Femur (tissue), 1 donor: ENCODE data around the gene SUSD3.

Source experiments
- DNase-seq: peaks from one replicate; pipeline ENCODE4 v3.0.0-alpha.2; 2017

Gene SUSD3

DNA sequence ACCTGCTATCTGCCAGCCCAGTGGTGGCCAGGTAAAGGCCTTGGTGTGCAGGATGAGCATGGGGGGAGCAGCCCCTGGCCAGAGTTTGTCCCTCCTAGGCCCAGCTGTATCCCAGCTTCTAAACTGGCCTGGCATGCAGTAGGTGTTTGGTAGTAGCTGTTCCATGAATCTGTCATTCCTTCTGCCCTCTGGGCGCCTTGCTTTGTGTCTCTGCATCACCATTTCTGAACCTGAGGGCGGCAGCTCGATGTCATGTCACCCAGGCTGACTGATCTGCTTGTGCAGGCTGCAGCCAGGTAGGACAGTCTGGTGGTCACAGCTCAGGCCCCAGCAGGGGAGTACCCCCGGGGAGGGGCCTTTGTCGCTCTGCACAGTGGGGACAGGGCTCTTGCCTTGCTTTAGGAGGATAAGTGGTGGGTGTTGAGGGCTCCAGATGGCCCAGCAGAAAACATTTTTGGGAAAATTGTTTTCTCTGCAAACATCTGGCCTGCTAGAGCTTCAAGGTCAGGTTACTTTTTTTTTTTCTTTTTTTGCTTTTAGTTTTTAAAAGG lies 4.6 kb upstream of the SUSD3 start:
- no peak for DNase-seq

DNA sequence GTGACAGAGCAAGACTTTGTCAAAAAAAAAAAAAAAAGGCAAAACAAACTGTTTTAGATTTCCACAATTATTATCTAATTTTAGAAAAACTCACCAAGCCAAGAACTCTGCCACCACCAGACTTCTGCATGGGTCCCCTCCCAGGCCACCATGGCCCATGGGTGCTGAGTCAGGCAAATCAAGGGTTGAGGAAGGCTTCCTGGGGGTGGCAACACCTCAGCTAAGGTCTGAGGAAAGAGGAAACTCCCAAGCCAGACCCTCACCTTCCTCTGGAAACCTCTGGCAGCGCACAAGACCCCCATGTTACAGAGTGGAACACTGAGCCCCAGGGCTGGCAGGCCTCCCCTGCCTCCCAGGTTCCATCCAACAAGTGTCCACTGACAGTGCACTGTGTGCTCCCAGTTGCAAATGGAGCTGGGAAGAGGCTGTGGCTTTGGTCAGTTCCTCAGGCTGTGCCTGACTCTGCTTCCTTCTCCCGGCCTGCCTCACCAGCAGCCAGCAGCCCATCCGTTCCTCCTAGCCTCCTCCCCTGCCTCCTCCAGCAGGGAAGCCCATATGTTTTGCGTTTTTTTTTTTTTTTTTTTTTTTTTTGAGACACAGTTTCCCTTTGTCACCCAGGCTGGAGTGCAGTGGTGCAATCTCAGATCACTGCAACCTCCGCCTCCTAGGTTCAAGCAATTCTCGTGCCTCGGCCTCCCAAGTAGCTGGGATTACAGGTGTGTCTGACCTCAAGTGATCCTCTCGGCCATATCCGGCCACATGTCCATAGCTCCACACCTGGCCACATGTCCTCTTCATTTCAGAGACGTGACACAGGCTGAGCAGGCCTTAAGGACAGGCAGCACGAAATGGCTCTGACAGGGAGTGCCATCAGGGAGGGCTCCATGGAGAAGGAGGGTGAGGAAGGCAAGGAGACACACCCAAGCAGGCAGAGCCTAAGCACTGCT lies 3.5 kb upstream of the SUSD3 start:
- DNase-seq = no peak

DNA sequence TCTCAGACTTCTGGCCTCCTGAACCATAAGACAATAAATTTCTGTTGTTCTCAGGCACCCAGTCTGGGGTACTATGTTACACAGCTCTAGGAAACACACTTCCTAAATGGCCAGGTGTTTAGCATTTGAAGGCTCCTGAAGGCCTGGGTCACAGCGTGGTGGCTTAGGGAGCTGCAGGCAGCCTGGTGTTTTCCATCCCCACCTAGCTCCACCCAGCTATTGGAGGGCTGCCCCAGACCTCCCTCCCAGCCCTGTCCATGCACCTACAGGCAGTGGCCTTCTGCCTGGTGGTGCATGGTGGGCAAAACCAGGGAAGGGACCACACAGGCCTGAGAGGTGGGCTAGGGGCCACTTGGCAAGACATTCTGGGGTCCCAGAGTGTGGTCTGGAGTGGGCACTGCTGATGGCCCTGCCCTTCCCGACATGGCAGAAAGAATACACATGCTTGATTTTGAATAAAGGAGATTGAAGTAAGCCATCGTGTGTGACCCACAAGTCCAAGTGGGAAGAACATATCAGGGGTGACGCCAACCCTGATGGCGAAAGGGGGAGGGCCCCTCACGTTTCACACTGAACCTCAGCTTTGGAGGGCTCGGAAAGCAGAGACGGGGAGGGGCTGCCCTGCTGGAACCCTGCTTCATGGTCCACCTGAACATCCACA lies 1.3 kb upstream of the SUSD3 start:
- no peak for DNase-seq

DNA sequence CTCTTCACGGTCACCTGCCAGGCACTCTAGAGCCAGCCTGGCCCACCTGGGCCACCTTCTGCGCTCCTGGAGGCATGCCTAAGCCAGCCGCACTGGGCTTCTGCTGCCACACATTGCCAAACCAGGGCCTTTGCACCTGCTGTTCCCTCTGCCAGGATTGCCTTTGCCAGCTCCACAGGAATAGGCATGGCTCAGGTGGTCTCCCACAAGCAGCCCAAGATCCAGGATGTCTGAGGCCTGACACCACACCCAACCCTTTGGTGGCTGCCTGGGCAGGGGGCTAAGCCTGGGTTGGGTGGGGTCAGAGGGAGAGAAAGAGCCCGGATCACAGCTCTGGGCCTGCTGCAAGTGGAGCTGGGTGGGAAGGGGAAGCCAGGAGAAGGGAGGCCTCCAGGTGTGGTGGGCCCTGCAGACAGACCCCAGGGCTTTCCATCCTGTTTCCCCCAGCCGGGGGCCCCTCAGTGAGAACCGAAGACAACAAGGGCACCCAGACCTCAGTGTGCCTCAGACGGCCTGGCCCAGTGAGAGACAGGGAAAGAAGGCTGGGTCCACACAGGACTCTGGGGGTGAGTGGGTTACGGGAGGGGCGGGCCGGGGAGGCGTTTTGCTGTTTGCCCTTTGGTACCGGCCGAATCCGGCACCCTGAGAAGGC lies 672 bp upstream of the SUSD3 start:
- DNase-seq = no peak

DNA sequence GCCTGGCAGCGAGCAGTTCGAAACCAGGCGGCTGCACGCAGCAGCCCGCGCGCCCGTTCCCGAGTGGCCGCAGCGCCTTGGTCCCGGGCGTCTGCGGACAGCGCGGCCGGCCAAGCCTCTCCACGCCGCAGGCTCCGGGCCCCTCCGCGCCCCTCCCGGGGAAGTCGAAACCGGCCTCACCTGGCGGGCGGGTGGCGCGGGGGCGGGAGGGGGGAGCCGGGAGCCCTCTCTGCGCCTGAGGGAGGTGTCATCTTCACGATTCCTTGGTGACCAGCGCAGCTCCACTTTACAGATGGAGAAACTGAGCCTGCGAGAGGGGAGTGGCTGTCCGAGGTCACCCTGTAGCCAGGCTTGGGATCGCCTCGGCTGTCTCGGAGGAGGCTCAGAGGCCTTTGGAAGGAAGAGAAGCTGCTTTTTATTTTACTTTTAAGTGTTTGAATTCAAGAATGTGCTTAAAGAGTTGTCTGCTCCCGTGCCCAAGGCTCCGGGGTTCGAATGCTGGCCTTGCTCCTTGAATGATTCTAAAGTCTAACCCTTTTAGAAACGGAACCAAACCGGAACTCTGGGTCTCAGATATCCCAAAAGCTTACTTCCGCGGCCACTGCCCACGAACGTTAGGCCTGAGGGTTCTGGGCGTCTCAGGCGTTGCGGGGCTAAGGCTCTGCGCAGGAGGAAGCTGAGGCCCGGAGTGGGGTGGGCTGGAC lies 662 bp downstream of the SUSD3 start:
- DNase-seq = no peak

DNA sequence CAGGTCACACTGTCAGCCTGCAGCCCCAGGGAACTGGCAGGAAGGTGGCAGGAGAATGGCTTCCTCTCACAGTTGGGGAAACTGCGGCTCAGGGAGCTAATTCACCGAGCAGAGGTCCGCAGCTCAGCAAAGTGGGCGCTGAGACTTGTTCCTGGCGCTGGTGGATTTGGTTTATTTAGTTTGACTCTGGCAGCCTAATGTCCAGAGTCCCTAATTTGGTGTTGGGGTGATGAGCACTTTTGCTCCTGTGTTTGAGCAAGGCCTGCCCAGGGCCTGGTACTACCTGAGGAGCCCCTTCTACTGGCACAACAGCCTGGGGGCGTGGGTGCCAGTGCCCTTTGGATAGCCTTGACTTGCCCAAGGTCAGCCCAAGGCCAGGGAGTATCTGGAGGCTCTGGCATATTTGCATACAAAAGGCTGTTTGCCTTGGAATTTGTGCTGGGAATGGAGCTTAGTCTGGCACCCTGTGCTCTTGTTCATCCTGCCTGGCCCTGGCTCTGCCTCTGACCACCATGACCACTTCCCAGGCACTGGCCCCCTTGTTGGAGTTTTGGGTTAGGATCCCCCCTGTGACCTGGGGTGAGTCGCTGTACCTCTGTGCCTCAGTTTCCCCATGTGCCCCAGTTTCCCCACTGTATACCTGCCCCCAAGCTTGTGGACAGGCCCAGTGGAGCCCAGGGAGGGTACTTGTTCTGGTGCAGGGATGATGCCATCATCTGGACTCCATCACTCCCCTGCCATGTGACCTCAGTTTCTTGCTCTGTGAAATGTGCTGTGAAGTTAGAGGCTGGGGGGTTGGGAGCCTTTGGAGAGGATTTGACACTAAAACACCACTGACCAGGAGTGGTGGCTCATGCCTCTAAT lies 1.4 kb downstream of the SUSD3 start:
- peak; percentile 21 for DNase-seq

DNA sequence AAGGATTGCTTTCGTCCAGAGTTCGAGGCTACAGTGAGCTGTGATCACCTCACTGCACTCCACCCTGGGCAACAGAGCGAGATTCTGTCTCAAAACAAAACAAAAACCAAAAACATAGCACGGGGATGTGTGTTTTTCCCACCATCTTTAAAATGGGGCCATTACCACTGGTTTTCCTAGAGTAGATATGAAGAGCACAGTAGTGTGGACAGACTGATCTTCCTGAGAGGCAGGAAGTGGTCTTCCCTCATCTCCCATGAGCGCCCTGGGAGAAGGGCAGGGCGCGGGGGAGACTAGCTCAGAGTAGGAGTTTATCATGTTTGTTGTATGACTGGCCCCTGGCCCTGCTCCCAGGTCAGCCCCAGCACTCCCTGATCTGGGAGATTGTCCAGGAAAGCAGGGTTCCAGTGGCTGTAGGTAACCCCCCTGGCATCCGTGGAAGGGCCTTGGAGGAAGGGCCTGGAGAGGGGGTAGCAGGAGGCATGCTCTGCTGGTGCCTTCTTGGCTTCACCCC lies 2.3 kb downstream of the SUSD3 start:
- DNase-seq = no peak

DNA sequence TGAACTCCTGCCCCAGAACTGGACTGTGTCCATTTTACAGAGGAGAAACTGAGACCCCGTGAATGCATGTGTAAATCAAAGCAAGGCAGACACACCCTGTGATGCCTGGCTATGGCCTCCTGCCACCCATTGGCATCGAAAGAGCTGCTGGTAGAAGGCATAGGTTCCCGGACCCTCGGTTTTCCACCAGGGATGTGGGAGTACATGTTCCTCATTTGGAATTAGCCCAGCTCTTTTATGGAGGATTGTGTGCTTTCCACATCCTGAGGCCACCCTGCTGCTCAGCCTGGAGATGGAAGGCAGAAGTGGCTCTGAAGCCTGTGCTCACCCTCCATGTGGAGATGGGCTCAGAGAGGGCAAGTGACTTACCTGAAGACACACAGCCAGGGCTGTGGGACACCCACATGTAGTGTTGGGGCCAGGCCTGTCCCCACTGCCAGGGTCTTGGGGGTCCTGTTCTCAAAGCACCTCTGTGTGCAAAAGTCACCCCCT lies 2.8 kb downstream of the SUSD3 start:
- peak; percentile 19 for DNase-seq

DNA sequence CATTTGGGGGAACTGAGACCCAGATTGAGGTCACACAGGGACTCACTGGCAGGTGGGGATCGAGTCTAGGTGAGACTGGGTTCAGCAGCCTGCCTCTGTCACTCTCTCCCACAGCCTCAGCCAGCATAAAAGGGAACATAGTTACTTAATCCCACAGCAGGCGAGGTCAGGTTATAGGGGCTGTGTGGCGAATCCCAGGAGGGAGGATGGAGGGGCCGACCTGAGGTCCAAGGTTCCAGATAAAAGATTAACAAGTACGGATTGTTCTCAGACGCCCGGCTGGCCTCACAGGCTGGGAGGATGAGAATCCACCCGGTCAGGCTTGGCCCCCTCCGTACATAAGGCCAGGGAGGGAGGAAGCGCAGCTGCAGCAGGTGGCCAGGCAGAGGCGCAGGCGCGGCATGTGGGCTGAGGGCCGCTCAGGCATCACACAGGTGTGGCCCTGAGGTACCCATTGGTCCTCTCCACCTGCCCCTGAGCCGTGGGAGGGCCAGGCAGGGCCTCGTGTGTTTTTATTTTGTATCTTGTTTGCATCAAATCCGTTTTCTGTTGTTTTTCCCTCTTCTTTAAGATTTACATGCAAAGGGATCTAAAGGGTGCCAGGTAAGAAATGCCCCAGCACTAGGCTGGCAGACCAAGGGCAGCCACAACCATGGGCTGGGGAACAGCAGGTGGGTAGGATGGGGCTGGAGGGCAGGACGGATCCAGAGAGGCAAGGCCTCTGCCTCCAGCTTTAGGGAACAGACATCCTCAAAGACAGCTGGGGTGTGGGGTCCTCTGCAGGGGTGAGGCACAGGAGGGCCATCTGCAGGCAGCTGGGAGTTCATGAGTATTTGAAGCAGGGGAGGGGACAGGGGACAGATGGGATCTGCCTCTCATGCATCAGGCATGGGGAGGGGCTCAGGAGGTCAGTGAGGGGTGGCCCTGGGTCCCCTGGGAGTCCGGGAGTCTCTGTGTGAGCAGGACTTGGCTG lies 3.6 kb downstream of the SUSD3 start:
- peak; percentile 25 for DNase-seq

DNA sequence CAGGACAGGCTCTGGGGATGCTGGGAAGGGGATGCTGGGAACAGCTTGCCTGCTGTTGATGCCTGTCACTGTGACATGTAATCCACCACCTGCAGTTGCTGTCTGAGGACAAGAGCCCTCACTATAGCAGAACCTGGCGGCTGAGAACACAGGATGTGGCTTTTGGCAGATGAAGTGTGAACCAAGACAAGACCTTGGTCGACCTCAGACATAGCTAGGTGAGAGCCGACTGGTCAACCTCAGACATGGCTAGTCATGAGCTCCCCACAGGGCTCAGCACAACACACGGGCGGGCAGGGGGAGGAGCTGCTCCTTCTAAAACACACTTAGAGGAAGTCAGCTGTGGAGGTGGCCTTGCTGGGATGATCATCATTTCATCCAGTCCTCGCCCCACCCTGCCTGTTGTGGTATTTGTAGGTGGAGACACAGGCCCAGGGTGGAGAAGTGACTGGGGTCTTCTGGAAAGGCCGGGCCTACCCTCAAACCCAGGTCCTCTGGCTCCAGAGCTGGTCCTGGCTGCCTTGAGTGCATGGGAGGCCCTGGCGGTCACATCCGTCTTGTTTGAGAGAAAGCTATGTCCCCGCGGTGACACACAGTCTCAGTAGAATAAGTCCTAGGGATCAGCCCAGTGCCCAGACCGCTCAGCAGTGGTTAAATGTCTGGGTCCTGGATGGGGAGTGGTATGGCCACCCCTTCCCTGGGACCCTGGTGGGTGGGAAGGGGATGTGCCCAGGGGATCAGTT lies 6.1 kb downstream of the SUSD3 start:
- DNase-seq = peak; percentile 60

DNA sequence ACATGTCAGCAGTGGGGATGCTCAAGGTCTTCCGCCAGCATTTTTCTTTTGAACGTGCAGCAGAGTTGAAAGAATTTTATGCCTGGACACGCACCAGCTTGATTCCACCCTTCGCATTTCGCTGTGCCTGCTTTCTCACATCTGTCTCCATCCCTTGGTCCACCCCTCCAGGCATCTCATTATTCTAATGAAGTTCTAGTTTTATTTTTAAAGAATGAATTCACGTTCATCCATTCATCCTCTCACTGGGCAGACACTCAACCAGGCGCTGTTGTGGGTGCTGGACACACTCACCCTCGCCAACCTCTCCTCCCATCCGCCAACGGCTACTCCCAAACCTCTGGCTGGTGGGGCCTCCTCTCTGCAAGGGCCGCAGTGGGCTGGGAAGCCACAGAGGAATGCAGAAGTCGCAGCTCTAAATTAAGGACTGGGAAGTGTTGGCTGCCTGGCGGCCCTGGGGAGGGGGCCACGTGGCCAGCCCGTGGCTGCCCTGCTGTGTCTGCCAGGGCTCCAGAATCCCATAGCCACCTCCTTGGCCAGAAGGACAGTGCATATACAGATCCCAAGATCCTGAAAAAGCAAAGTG lies 6.7 kb downstream of the SUSD3 start:
- peak; percentile 65 for DNase-seq

DNA sequence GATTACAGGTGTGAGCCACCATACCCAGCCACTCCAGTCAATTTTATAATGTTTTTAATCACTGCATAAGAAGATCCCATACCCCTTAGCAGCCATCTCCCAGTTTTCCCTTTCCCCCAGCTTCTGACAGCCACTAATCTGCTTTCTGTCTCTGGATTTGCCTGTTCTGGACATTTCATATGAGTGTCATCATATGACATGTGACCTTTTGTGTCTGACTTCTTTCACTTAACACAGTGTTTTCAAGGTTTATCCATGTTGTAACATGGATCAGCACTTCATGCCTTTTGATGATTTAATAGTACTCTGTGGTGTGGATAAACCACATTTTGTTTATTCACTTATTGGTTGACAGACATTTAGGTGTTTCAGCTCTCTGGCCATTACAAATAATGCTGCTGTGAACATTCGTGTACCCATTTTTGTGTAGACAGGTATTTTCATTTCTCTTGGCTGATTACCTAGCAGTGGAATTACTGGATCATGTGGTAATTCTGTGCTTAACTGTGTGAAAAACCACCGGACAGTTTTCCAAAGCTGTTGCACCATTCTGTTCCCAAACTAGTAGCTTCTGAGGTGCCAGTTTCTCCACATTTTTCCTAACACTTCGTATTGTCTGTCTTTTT lies 8.6 kb downstream of the SUSD3 start:
- no peak for DNase-seq

DNA sequence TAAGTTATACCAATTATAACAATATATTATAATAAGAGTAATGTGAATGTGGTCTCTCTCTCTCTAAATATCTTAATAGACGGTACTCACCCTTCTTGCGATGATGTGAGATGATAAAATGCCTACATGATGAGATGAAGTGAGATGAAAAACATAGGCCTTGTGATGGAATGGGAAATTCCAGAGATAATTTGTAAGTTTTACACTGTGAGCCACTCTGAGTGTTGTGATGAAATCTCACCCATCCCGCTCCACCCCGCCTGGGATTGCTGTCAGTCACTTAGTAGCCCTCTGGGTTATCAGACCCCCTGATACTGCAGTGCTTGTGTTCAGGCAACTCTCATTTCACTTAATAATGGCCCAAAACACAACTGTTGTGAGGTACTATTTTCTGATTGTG lies 10.5 kb downstream of the SUSD3 start:
- DNase-seq = no peak

DNA sequence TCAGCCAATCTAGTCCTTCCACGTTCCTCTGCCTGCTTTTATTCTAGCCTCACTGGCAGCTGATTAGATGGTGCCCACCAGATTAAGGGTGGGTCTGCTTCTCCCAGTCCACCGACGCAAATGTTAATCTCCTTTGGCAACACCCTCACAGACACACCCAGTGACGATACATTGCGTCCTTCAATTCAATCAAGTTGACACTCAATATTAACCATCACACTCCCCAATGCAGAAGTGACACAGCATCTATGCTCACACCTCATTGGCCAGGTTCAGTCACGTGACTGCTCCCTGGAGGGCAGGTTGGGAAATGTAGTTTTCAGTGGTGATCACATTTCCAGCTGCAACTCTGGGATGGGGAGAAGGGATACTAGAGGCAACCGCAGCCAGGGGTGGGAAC lies 13.0 kb downstream of the SUSD3 start:
- no peak for DNase-seq

DNA sequence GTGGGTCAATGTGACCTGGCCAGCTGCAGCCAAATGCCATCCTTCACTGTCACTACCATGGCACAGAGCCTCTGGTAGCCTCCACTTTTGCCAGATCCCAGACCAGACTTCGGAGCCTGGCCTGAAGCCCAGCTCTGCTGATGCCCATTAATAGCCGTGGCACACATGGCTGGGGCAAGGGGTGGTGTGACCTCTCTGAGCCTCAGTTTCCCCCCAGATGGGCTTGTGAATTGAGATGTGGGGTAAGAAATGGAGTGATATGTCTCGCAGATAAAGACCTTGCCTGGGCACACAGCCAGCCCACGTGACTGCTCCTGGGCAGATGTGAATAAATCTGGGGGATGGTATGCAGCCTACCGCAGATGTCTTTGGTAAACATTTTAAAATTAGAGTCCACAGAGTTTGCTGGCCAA lies 13.9 kb downstream of the SUSD3 start:
- DNase-seq = peak; percentile 57

DNA sequence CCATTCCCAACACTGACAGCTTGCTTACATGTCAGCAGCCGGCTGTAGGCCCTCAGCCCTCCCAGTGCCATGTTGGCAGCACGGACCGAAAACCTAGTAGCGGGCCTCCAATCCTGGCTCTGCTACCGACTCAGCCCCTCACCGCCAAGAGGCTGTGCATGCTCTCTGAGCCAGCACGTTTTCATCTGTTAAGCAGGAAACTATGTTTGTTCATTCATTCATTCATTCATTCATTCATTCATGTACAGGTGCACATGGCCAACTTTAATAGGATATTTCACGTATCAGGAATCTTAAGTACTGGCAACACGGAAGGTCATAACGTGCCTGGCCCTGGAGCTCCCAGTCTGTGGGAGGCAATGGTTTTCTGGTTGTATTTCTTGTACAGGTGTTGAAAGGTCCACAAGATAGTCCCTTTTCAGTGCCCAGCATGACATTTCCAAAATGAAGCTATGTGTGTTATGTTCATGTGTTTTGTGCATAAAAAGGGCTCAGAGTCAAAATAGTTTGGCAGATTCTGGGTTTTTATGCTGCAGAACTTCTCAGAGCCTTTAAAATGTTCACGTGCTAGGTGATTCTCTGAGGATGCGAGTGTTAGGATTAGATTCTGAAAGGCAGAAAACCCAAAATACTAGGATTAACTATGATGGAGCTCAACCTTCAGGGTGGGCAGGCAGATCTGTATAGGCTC lies 17.7 kb downstream of the SUSD3 start:
- no peak for DNase-seq

DNA sequence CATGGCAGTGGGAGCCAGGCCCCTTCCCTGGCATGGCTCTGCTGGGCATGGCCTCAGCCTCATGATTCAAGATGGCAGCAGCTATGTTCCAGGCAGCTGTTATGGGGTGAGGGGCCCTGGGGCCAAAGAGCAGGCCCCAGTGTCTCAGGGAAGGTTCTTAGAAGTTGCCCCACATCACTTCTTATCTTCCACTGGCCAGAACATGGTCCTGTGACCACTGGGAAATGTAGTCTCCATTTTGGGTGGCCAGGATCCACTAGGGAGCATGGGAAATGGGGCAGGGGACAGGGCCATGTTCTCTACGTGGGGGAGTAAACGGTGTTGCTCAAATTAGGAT lies 18.3 kb downstream of the SUSD3 start:
- no peak for DNase-seq

DNA sequence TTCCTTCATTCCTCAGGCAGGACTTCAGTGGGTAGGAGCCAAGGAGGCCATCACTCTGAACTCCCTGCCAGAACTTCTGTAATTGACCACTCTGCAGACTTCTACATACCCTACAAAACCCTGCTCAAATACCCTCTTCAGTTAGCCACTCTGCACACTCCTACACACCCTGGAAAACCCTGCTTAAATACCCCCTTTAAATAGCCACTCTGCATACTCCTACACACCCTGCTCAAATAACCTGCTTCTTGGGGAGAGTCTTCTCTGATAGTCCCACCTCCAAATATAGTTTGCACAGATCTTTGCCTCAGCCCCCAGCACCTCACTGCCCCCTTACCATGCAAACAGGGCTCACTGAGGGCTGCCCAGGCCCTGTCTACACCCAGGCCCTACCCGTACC lies 18.9 kb downstream of the SUSD3 start:
- peak; percentile 3 for DNase-seq
